ENCODE measurements around the gene ALK. TPM values are rescaled to one million over a fixed set of nuclear protein-coding genes. Genes with fewer than 3 reads are reported as not detected.

ALK gene
- total RNA-seq, 4 donors from 2014 or later: 0.88 to 1.3 (median 1.3) TPM; not detected in 1

DNA sequence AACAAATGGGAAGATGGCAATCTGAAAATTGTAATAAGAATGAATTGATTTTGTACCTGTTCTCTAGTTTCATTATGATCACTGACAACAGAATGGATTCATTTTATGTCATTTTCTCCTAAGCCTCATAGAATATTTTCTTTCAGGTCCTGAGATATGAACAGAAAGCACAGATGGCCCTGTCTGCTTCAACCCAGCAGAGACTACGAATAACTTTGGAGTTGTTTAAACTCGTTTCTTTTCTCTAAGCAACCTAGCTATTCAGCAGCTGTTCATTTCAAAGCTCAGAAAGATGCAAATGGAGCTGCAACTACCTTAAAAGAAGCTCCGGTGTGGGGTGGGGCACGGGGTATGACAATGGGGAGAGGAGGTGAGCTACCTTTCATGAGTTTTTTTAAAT is 124.9 kb downstream of the ALK start:
- Histone ChIP-seq H3K27me3 (no peaks in the 10 kb centered on the region), H3K27ac (no peak overlapping the region), H3K9me3 (no peaks in the 10 kb centered on the region), H3K36me3 (no peaks in the 10 kb centered on the region), H3K4me3 (no peak overlapping the region), H3K4me1 (no peaks in the 10 kb centered on the region)
- TF ChIP-seq POLR2A (IDR thresholded peaks at IDR 0.05): no peak
- TF ChIP-seq, protein P1, sequence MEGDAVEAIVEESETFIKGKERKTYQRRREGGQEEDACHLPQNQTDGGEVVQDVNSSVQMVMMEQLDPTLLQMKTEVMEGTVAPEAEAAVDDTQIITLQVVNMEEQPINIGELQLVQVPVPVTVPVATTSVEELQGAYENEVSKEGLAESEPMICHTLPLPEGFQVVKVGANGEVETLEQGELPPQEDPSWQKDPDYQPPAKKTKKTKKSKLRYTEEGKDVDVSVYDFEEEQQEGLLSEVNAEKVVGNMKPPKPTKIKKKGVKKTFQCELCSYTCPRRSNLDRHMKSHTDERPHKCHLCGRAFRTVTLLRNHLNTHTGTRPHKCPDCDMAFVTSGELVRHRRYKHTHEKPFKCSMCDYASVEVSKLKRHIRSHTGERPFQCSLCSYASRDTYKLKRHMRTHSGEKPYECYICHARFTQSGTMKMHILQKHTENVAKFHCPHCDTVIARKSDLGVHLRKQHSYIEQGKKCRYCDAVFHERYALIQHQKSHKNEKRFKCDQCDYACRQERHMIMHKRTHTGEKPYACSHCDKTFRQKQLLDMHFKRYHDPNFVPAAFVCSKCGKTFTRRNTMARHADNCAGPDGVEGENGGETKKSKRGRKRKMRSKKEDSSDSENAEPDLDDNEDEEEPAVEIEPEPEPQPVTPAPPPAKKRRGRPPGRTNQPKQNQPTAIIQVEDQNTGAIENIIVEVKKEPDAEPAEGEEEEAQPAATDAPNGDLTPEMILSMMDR (IDR thresholded peaks at IDR 0.05): no peak
- DNase-seq: no peak

DNA sequence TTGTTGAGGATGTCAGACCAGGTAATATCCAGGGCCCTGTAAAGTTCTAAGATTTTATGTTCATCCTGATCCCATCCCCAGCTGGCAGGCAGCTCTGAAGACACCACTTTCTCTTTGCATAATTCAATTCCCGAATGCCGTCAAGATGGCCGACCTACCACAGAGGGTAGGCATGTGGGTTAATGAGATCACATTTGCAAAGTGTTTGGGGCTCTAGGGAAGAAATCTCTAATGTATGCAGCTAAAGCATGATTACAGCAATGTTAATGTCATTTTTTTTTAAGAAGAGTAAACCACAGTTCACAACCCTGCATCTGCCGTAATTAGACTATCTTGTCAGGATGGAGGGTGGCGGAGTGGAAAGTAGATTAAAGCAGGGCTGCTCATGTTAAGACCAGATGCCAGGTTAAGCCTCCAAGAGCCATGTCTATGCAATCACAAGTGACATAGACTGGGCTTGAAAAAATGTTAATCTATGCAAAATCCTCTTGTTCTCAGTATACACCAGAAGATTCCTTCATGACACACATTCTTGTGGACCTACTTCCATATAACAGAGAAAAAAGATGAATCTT is 131.4 kb downstream of the ALK start:
- Histone ChIP-seq H3K27ac (no peak overlapping the region), H3K9me3 (no peaks in the 10 kb centered on the region), H3K27me3 (no peaks in the 10 kb centered on the region), H3K36me3 (no peaks in the 10 kb centered on the region), H3K4me1 (no peaks in the 10 kb centered on the region), H3K4me3 (no peak overlapping the region)
- DNase-seq: no peak
- TF ChIP-seq, protein P1 (IDR thresholded peaks at IDR 0.05): no peak
- TF ChIP-seq POLR2A (IDR thresholded peaks at IDR 0.05): no peak

DNA sequence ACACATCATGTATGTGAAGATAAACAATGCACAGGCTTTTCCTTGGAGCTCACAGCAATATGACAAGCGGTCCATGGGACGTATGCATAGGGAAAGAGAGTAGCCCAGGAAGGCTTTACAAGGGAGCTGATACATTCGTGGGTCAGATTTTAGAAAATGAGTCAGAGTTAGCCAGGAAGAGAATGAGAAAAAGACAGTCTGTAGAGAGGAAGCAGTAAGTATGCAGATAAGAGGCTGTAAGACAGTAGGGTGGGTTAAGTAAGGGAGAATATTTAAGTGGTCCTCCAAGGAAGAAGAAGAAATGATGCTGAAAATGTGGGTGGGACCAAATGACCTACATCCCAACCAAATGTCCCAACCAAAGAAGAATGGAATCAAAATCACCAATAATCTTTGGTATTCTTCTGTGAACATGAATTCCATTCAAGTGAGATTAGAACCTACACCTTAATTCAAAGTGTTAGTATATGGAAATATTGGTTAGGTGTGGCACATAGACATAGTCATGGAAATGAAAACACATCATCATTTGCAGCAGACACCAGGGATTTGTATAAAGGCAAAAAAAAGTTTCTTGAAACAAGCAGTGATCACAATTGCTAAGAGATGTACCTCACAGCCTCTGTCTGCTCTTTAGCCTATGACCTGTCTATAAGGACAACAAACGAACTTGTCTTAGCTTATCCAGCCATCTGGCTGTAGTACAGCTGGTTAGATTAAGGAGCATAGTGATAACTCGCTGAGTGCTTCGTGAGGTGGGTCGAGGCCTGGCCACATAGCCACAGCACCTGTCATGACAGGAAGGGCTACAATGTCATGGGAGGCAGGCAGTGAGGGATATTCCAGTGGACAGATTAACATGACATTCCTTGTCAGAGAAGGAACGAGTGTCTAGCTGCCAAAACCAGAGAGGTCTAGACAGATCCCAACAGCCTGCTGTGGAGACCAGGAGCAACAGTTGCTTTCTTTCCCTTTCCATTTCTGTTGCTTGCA is 133.6 kb downstream of the ALK start:
- Histone ChIP-seq H3K27ac (no peak overlapping the region), H3K4me3 (no peak overlapping the region), H3K36me3 (no peaks in the 10 kb centered on the region), H3K27me3 (no peaks in the 10 kb centered on the region), H3K4me1 (no peaks in the 10 kb centered on the region), H3K9me3 (no peaks in the 10 kb centered on the region)
- DNase-seq: no peak
- TF ChIP-seq POLR2A (IDR thresholded peaks at IDR 0.05): no peak
- TF ChIP-seq, protein P1 (IDR thresholded peaks at IDR 0.05): no peak

DNA sequence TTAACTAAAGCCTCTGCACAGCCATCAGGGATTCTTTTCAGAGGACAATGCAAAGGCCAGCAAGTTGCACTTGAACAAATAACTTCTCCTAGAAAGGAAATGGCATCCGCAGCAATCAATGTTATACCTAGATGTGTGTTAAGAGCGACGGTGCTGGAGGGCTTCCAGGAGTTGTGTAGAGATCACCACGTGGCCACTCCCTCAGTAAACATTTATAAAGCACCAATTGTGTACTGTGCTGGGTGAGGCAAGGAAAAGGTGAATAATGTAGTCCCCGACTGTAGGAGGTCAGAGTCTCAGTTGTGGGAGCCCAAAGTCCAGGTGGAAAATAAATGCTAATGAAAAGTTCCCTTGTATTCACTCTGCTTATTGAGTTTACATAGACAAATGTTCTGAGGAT is 135.0 kb downstream of the ALK start:
- Histone ChIP-seq H3K4me1 (no peaks in the 10 kb centered on the region), H3K9me3 (no peaks in the 10 kb centered on the region), H3K27me3 (no peaks in the 10 kb centered on the region), H3K27ac (no peak overlapping the region), H3K36me3 (no peaks in the 10 kb centered on the region), H3K4me3 (no peak overlapping the region)
- TF ChIP-seq, protein P1 (IDR thresholded peaks at IDR 0.05): no peak
- no peak for TF ChIP-seq POLR2A (IDR thresholded peaks at IDR 0.05)
- DNase-seq: no peak

- Histone ChIP-seq H3K27ac (no peak overlapping the region), H3K27me3 (no peaks in the 10 kb centered on the region), H3K36me3 (no peaks in the 10 kb centered on the region), H3K9me3 (no peaks in the 10 kb centered on the region), H3K4me1 (no peaks in the 10 kb centered on the region), H3K4me3 (no peak overlapping the region)
- no peak for DNase-seq
- TF ChIP-seq, protein P1 (IDR thresholded peaks at IDR 0.05): no peak
- no peak for TF ChIP-seq POLR2A (IDR thresholded peaks at IDR 0.05)
Observed at GRCh38 chr2:29783666-29784065, 137.7 kb downstream of the ALK start.

Data from Peyer's patch (tissue), 4 donors.